Breast epithelium (tissue), 4 donors: Measurements from ENCODE around the gene GLI2. TPM values are rescaled to one million over a fixed set of nuclear protein-coding genes. Genes with fewer than 3 reads are reported as not detected.

Source experiments
- DNase-seq, 2 donors: peaks; one replicate each; pipeline ENCODE4 v3.0.0-alpha.2; 2019; ENCODE audit warnings: low spot score in 2 of 2
- H3K27ac ChIP-seq, 2 donors: fragments of 200-600 bp; sonication (generic) in 1 of 2; one replicate each; pipeline ENCODE4 v1.5.1; 2016 to 2019; ENCODE audit warnings: mild to moderate bottlenecking in 1 of 2
- H3K27me3 ChIP-seq, 2 donors: fragments of 200-600 bp; sonication (generic) in 1 of 2; one replicate each; pipeline versions ENCODE4 v1.5.1 to v1.6.0; 2017 to 2019; ENCODE audit warnings: control low read depth in 1 of 2, mild to moderate bottlenecking in 1 of 2
- H3K36me3 ChIP-seq: fragments of 200-600 bp; one replicate; pipeline ENCODE4 v1.5.1; 2019
- H3K4me1 ChIP-seq, 2 donors: fragments of 200-600 bp; sonication (generic); one replicate each; pipeline ENCODE4 v1.5.1; 2016 to 2019; ENCODE audit warnings: control low read depth in 1 of 2
- H3K4me3 ChIP-seq, 3 donors: fragments of 200-600 bp; sonication (generic); 1 replicate in 2 of 3; 2 replicates in 1 of 3; pipeline ENCODE4 v1.5.1; 2016 to 2019; ENCODE audit warnings: mild to moderate bottlenecking in 3 of 3, moderate library complexity in 2 of 3
- H3K9me3 ChIP-seq, 2 donors: fragments of 200-600 bp; sonication (generic) in 1 of 2; one replicate each; pipeline ENCODE4 v1.5.1; 2016 to 2019; ENCODE audit warnings: control low read depth in 1 of 2
- CTCF ChIP-seq, 3 donors: fragments of 450-650 bp; IDR thresholded peaks; one replicate each; pipeline ENCODE4 v1.5.1; 2016 to 2017; ENCODE audit warnings: antibody characterized with exemption in 3 of 3, mild to moderate bottlenecking in 3 of 3, moderate library complexity in 3 of 3
- POLR2A ChIP-seq: fragments of 450-650 bp; IDR thresholded peaks from one replicate; pipeline ENCODE4 v1.6.1; 2016; ENCODE audit warnings: antibody characterized with exemption, mild to moderate bottlenecking, moderate library complexity
- POLR2AphosphoS5 ChIP-seq, 3 donors: sonication (generic); formaldehyde crosslinking; IDR thresholded peaks; one replicate each; pipeline ENCODE4 v1.6.1; 2017; ENCODE audit warnings: antibody characterized with exemption in 3 of 3
- intact Hi-C: fragments of 100-400 bp; cut with DNase I; formaldehyde crosslinking; loops from one replicate; pipeline ENCODE4 v1.15.1; 2023; ENCODE audit warnings: low total_unique reads
- total RNA-seq, 3 donors: library from RNA; depleted of rRNA; stranded (reverse); fragments of >200 nt; gene quantifications; one replicate each; pipeline ENCODE4 v1.1.0, GENCODE V29; 2016

The GLI2 gene
- total RNA-seq, 3 donors from 2014 or later, result 0.96 to 3.6 (median 1.0) TPM

- no peak overlapping the region for H3K27ac ChIP-seq
- TF ChIP-seq POLR2AphosphoS5 (IDR thresholded peaks at IDR 0.05) (no peak), CTCF (IDR thresholded peaks at IDR 0.05) (no peak), POLR2A (no peak)
- no peak for DNase-seq
- H3K4me3 ChIP-seq, result no peak overlapping the region
- H3K27me3 ChIP-seq, result no peaks in the 10 kb centered on the region
- H3K4me1 ChIP-seq, result no peaks in the 10 kb centered on the region
- H3K36me3 ChIP-seq, result no peaks in the 10 kb centered on the region
- H3K9me3 ChIP-seq, result no peaks in the 10 kb centered on the region
- intact Hi-C loops, result no loop called here
Observed at GRCh38 chr2:120779781-120780283, 44.2 kb downstream of the GLI2 start.

DNA sequence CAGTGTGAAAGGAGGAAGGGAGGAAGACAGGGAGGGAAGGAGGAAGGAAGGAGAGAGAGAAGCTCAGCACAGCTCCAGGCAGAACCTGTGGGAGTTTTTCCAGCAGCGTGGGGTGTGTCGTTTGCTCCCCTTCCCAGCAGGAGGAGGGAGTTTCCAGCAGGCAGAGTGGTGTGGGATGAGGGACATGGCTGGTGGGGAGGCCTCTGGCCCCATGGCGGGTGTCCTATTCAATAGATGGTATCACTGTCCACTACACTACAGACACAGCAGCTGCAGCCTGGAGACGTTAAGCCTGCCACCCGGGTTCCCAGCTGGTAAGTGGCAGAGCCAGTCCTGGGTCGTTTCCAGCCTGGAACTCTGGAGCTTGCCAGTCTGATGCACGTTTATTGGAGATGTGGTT lies 44.7 kb downstream of the GLI2 start:
- no peak overlapping the region for H3K4me3 ChIP-seq
- no peaks in the 10 kb centered on the region for H3K4me1 ChIP-seq
- TF ChIP-seq CTCF (IDR thresholded peaks at IDR 0.05) (no peak), POLR2AphosphoS5 (IDR thresholded peaks at IDR 0.05) (no peak), POLR2A (no peak)
- no peak for DNase-seq
- H3K27me3 ChIP-seq, result no peaks in the 10 kb centered on the region
- no peaks in the 10 kb centered on the region for H3K9me3 ChIP-seq
- no peaks in the 10 kb centered on the region for H3K36me3 ChIP-seq
- intact Hi-C loops, result no loop called here
- no peak overlapping the region for H3K27ac ChIP-seq

GRCh38 chr2:120783371-120783791 lies 47.7 kb downstream of the GLI2 start:
- H3K9me3 ChIP-seq, result no peaks in the 10 kb centered on the region
- no peaks in the 10 kb centered on the region for H3K4me1 ChIP-seq
- no peaks in the 10 kb centered on the region for H3K27me3 ChIP-seq
- TF ChIP-seq POLR2AphosphoS5 (IDR thresholded peaks at IDR 0.05) (no peak), POLR2A (no peak), CTCF (IDR thresholded peaks at IDR 0.05) (no peak)
- intact Hi-C loops, result no loop called here
- DNase-seq, result no peak
- no peak overlapping the region for H3K27ac ChIP-seq
- H3K4me3 ChIP-seq, result no peak overlapping the region
- H3K36me3 ChIP-seq, result no peaks in the 10 kb centered on the region

GRCh38 chr2:120783969-120784372 lies 48.3 kb downstream of the GLI2 start:
- Histone ChIP-seq H3K4me1 (no peaks in the 10 kb centered on the region), H3K4me3 (no peak overlapping the region), H3K36me3 (no peaks in the 10 kb centered on the region), H3K27ac (no peak overlapping the region), H3K9me3 (no peaks in the 10 kb centered on the region), H3K27me3 (no peaks in the 10 kb centered on the region)
- no peak for TF ChIP-seq POLR2AphosphoS5 (IDR thresholded peaks at IDR 0.05)
- TF ChIP-seq POLR2A, result no peak
- TF ChIP-seq CTCF (IDR thresholded peaks at IDR 0.05), result no peak
- intact Hi-C loops, result no loop called here
- DNase-seq, result no peak
